Middle frontal gyrus (tissue), 1 donor: ENCODE results near the gene MAS1.

Source experiments
- DNase-seq: peaks from one replicate; pipeline ENCODE4 v3.0.0-alpha.2; 2015; ENCODE audit warnings: low spot score; ENCODE audit errors: extremely low spot score

MAS1 gene

GRCh38 chr6:159879856-159880255, 10.9 kb upstream of the MAS1 start:
- DNase-seq, result no peak

GRCh38 chr6:159880412-159880975, 10.3 kb upstream of the MAS1 start:
- DNase-seq, result no peak

- DNase-seq, result no peak
These were observed 6.1 kb upstream of the MAS1 start for GRCh38 chr6:159884720-159885119.

GRCh38 chr6:159886270-159886669, 4.5 kb upstream of the MAS1 start:
- DNase-seq, result no peak

GRCh38 chr6:159887146-159887545, 3.6 kb upstream of the MAS1 start:
- DNase-seq, result no peak

- DNase-seq, result no peak
These were observed 3.0 kb upstream of the MAS1 start for GRCh38 chr6:159887761-159888160.

GRCh38 chr6:159890201-159890600, 587 bp upstream of the MAS1 start:
- no peak for DNase-seq

GRCh38 chr6:159892053-159892452, 1.3 kb downstream of the MAS1 start:
- no peak for DNase-seq

GRCh38 chr6:159893064-159893463, 2.3 kb downstream of the MAS1 start:
- DNase-seq, result no peak

GRCh38 chr6:159894991-159895390, 4.2 kb downstream of the MAS1 start:
- DNase-seq, result no peak

- no peak for DNase-seq
These were observed 6.8 kb downstream of the MAS1 start for GRCh38 chr6:159897603-159898002.

- DNase-seq, result no peak
These were observed 7.7 kb downstream of the MAS1 start for GRCh38 chr6:159898519-159898918.

- no peak for DNase-seq
These were observed 9.4 kb downstream of the MAS1 start for GRCh38 chr6:159899994-159900745.

GRCh38 chr6:159902620-159903019, 11.8 kb downstream of the MAS1 start:
- DNase-seq, result no peak

- no peak for DNase-seq
These were observed 13.7 kb downstream of the MAS1 start for GRCh38 chr6:159904497-159904911.

GRCh38 chr6:159906400-159906799, 15.6 kb downstream of the MAS1 start:
- no peak for DNase-seq

- no peak for DNase-seq
These were observed 17.7 kb downstream of the MAS1 start for GRCh38 chr6:159908535-159908934.

GRCh38 chr6:159908979-159909378, 18.2 kb downstream of the MAS1 start:
- no peak for DNase-seq

- no peak for DNase-seq
These were observed 19.6 kb downstream of the MAS1 start for GRCh38 chr6:159910342-159910741.

- DNase-seq, result no peak
These were observed 22.6 kb downstream of the MAS1 start for GRCh38 chr6:159913375-159913774.

GRCh38 chr6:159913862-159914564, 23.2 kb downstream of the MAS1 start:
- DNase-seq, result no peak

GRCh38 chr6:159914565-159914923, 23.8 kb downstream of the MAS1 start:
- DNase-seq, result no peak

GRCh38 chr6:159915397-159915796, 24.6 kb downstream of the MAS1 start:
- no peak for DNase-seq
